Activated CD8-positive, alpha-beta T cell treated with anti-CD3 and anti-CD28 coated beads for 36 hours (primary cell): ENCODE data around the gene CEMP1. TPM values are rescaled to one million over a fixed set of nuclear protein-coding genes. Genes with fewer than 3 reads are reported as not detected.

Experiments
- ATAC-seq: fragments of 200-7000 bp; cut with Tn5 transposase; one replicate; pipeline ENCODE4 v1.10.0; 2021; ENCODE audit warnings: mild to moderate bottlenecking, moderate library complexity
- CTCF ChIA-PET: fragments of 350-600 bp; sonication (Branson Sonifier 250); formaldehyde crosslinking; loops from one replicate; lab custom pipeline; 2021; ENCODE audit warnings: antibody characterized with exemption; lab: Charles Lee
- POLR2A ChIA-PET: fragments of 350-600 bp; sonication (Branson Sonifier 250); formaldehyde crosslinking; loops from one replicate; lab custom pipeline; 2021; ENCODE audit warnings: antibody characterized with exemption; lab: Charles Lee
- DNase-seq: peaks from one replicate; pipeline ENCODE4 v3.0.0-alpha.2; 2020
- H3K27ac Mint-ChIP-seq: one replicate; pipeline ENCODE4 v1.8.0; 2021; ENCODE audit warnings: mild to moderate bottlenecking, mixed read lengths
- H3K27me3 Mint-ChIP-seq: one replicate; pipeline ENCODE4 v1.8.0; 2021; ENCODE audit warnings: mixed read lengths
- H3K36me3 Mint-ChIP-seq: one replicate; pipeline ENCODE4 v1.8.0; 2021; ENCODE audit warnings: low read depth, mixed read lengths
- H3K4me1 Mint-ChIP-seq: one replicate; pipeline ENCODE4 v1.8.0; 2021; ENCODE audit warnings: low read depth, mixed read lengths
- H3K4me3 Mint-ChIP-seq: one replicate; pipeline ENCODE4 v1.8.0; 2021; ENCODE audit warnings: mild to moderate bottlenecking, moderate library complexity, mixed read lengths
- H3K9me3 Mint-ChIP-seq: one replicate; pipeline ENCODE4 v1.8.0; 2021; ENCODE audit warnings: mixed read lengths
- CTCF ChIP-seq: fragments of 200-600 bp; IDR thresholded peaks from one replicate; pipeline ENCODE4 v1.8.0; 2022; ENCODE audit warnings: antibody characterized with exemption, mild to moderate bottlenecking
- intact Hi-C: fragments of 100-400 bp; cut with micrococcal nuclease; formaldehyde crosslinking; loops from one replicate; pipeline ENCODE4 v1.10.0; 2022
- total RNA-seq, 2 experiments: library from RNA; stranded (reverse); gene quantifications; one replicate each; pipeline ENCODE4 v1.2.3, GENCODE V29; 2021

The CEMP1 gene
- total RNA-seq, 2 experiments from 2014 or later, result not detected

- Mint-ChIP-seq H3K4me1 (peaks cover 42% of the 10 kb centered on the region), H3K36me3 (peaks cover 18% of the 10 kb centered on the region)
Measured at GRCh38 chr16:2520784-2521531, 10.2 kb downstream of the CEMP1 start.

GRCh38 chr16:2520097-2520783 is 11.0 kb downstream of the CEMP1 start, which contains the start of gene AMDHD2:
Gene AMDHD2, plus strand, starts transcription at chr16:2520371. Its CDS starts 88 bp downstream, at chr16:2520459.
- no peak for TF ChIP-seq CTCF
- ATAC-seq, result peak; percentile 71
- Mint-ChIP-seq H3K4me3 (peak within 1 kb of the TSS; percentile 83), H3K27ac (peak within 1 kb of the TSS; percentile 92), H3K27me3 (no peaks in the 10 kb centered on the region), H3K9me3 (no peaks in the 10 kb centered on the region), H3K4me1 (peaks cover 49% of the 10 kb centered on the region), H3K36me3 (peaks cover 20% of the 10 kb centered on the region)
- CTCF ChIA-PET, result interaction anchor here (0.7 to 1.4 kb wide), 4 partner anchors 13 to 1792 kb away, joined by 3 to 4 read pairs (median 4); partner anchors contain the start of gene CCNF
- POLR2A ChIA-PET, result interaction anchor here (0.8 to 6.2 kb wide), 8 partner anchors 8 to 538 kb away, joined by 3 to 67 read pairs (median 4); partner anchors contain the start of genes CEMP1, PDPK1 and TEDC2
- intact Hi-C loops, result no loop called here
- DNase-seq, result peak; percentile 94

More at GRCh38 chr16:2520784-2521531, 10.2 kb downstream of the CEMP1 start:
- POLR2A ChIA-PET, result interaction anchor here (0.6 to 6.2 kb wide), 8 partner anchors 8 to 556 kb away, joined by 3 to 67 read pairs (median 4); partner anchors contain the start of genes CEMP1, PDPK1, RPS2 and TEDC2
- DNase-seq (peak; percentile 67), ATAC-seq (peak; percentile 54)
- H3K27ac Mint-ChIP-seq, result peak overlapping the region; percentile 92
- H3K9me3 Mint-ChIP-seq, result no peaks in the 10 kb centered on the region
- intact Hi-C loops, result no loop called here
- TF ChIP-seq CTCF, result no peak
- no peaks in the 10 kb centered on the region for H3K27me3 Mint-ChIP-seq
- peak overlapping the region; percentile 83 for H3K4me3 Mint-ChIP-seq
- CTCF ChIA-PET, result interaction anchor here (1.1 to 1.4 kb wide), 3 partner anchors 12 to 92 kb away, joined by 3 to 4 read pairs (median 4); partner anchors contain the start of gene CCNF

GRCh38 chr16:2519711-2520080 is 11.5 kb downstream of the CEMP1 start:
- peaks cover 55% of the 10 kb centered on the region for H3K4me1 Mint-ChIP-seq
- POLR2A ChIA-PET, result interaction anchor here (0.8 to 6.2 kb wide), 7 partner anchors 9 to 366 kb away, joined by 3 to 67 read pairs (median 5); partner anchors contain the start of genes CEMP1, PDPK1 and TEDC2
- H3K4me3 Mint-ChIP-seq, result peak overlapping the region; percentile 48
- H3K27ac Mint-ChIP-seq, result peak overlapping the region; percentile 83
- ATAC-seq, result no peak
- H3K9me3 Mint-ChIP-seq, result no peaks in the 10 kb centered on the region
- H3K36me3 Mint-ChIP-seq, result peaks cover 21% of the 10 kb centered on the region
- no peaks in the 10 kb centered on the region for H3K27me3 Mint-ChIP-seq
- CTCF ChIA-PET, result interaction anchor here (0.7 to 1.4 kb wide), 3 partner anchors 13 to 1792 kb away, joined by 3 to 4 read pairs (median 3); no protein-coding TSS in a partner anchor
- no peak for DNase-seq
- no peak for TF ChIP-seq CTCF
- intact Hi-C loops, result no loop called here

GRCh38 chr16:2518823-2519710 is 12.1 kb downstream of the CEMP1 start:
- Mint-ChIP-seq H3K27ac (peak overlapping the region; percentile 83), H3K4me1 (peaks cover 51% of the 10 kb centered on the region), H3K27me3 (no peaks in the 10 kb centered on the region), H3K36me3 (peaks cover 18% of the 10 kb centered on the region), H3K4me3 (peak overlapping the region; percentile 48), H3K9me3 (no peaks in the 10 kb centered on the region)
- ChIA-PET POLR2A (interaction anchor here (0.9 to 6.2 kb wide), 4 partner anchors 8 to 364 kb away, joined by 3 to 67 read pairs (median 4); partner anchors contain the start of genes CEMP1 and TRAF7), CTCF (interaction anchor here (1.0 to 1.4 kb wide), 2 partner anchors 14 to 18 kb away, joined by 3 to 4 read pairs; no protein-coding TSS in a partner anchor)
- no peak for TF ChIP-seq CTCF
- ATAC-seq (no peak), DNase-seq (no peak)
- intact Hi-C loops, result no loop called here
